OCI-LY1 (cell line): Measurements from ENCODE around the gene ARHGDIG.
"Not testable (repeated sequence)": the region's sequence is repeated elsewhere in the genome, so short reads cannot be mapped to it uniquely, and the experiment has no call there.

Source experiments
- H2AFZ ChIP-seq: fragments of 200-600 bp; sonication (generic), shearing (Covaris generic); 2 replicates; pipeline ENCODE4 v1.6.0; 2014; ENCODE audit warnings: antibody characterized with exemption, mild to moderate bottlenecking, low read length
- H3F3A ChIP-seq: fragments of 200-600 bp; sonication (generic), shearing (Covaris generic); 2 replicates; pipeline ENCODE4 v1.6.0; 2014; ENCODE audit warnings: mild to moderate bottlenecking, antibody characterized with exemption, low read length, moderate library complexity; ENCODE audit not compliant: insufficient read depth
- H3K27ac ChIP-seq: fragments of 200-600 bp; sonication (generic); 2 replicates; pipeline ENCODE4 v1.5.1; 2014; ENCODE audit warnings: low read length, mixed run types, mild to moderate bottlenecking, low read depth; ENCODE audit not compliant: poor library complexity, severe bottlenecking
- H3K27me3 ChIP-seq: fragments of 200-600 bp; sonication (generic); 2 replicates; pipeline ENCODE4 v1.6.0; 2014; ENCODE audit warnings: antibody characterized with exemption, mild to moderate bottlenecking, low read length, moderate library complexity; ENCODE audit not compliant: insufficient read depth
- H3K36me3 ChIP-seq: fragments of 200-600 bp; sonication (generic); 2 replicates; pipeline ENCODE4 v1.6.1; 2014; ENCODE audit warnings: mild to moderate bottlenecking, antibody characterized with exemption, low read length, moderate library complexity, mixed read lengths; ENCODE audit not compliant: insufficient read depth
- H3K4me1 ChIP-seq: fragments of 200-600 bp; sonication (generic); 2 replicates; pipeline ENCODE4 v1.5.1; 2014; ENCODE audit warnings: mild to moderate bottlenecking, low read length, moderate library complexity; ENCODE audit not compliant: insufficient read depth, severe bottlenecking
- H3K4me2 ChIP-seq: fragments of 200-600 bp; sonication (generic), shearing (Covaris generic); 2 replicates; pipeline ENCODE4 v1.6.1; 2014; ENCODE audit warnings: low read length
- H3K4me3 ChIP-seq: fragments of 200-600 bp; sonication (generic); 2 replicates; pipeline ENCODE4 v1.5.1; 2014; ENCODE audit warnings: low read length, low read depth, mild to moderate bottlenecking, mixed read lengths; ENCODE audit not compliant: poor library complexity, severe bottlenecking
- H3K79me2 ChIP-seq: fragments of 200-600 bp; shearing (Covaris generic); 2 replicates; pipeline ENCODE4 v1.6.1; 2016; ENCODE audit warnings: mixed run types, low read length, mixed read lengths; ENCODE audit not compliant: insufficient read depth
- H3K9ac ChIP-seq: fragments of 200-600 bp; sonication (generic), shearing (Covaris generic); 2 replicates; pipeline ENCODE4 v1.6.1; 2014; ENCODE audit warnings: mild to moderate bottlenecking, low read length, mixed read lengths
- H3K9me2 ChIP-seq: fragments of 200-600 bp; sonication (generic), shearing (Covaris generic); 2 replicates; pipeline ENCODE4 v1.6.1; 2014; ENCODE audit warnings: low read depth, mild to moderate bottlenecking, low read length, mixed read lengths
- H3K9me3 ChIP-seq: fragments of 200-600 bp; shearing (Covaris generic); 2 replicates; pipeline ENCODE4 v1.6.1; 2014; ENCODE audit warnings: low read length, mixed read lengths
- H4K20me1 ChIP-seq: fragments of 200-600 bp; sonication (generic), shearing (Covaris generic); 2 replicates; pipeline ENCODE4 v1.6.0; 2016; ENCODE audit warnings: mild to moderate bottlenecking, low read length; ENCODE audit not compliant: insufficient read depth
- CTCF ChIP-seq: fragments of 200-600 bp; sonication (generic), shearing (Covaris generic); IDR thresholded peaks from 2 replicates; pipeline ENCODE4 v1.5.1; 2017; ENCODE audit warnings: mild to moderate bottlenecking, antibody characterized with exemption, low read length, moderate library complexity, mixed read lengths
- EZH2 ChIP-seq: fragments of 200-600 bp; sonication (generic), shearing (Covaris generic); IDR thresholded peaks from 2 replicates; pipeline ENCODE4 v1.8.0; 2017; ENCODE audit warnings: borderline replicate concordance, mixed run types, mild to moderate bottlenecking, antibody characterized with exemption, low read length, moderate library complexity, mixed read lengths

The ARHGDIG gene

GRCh38 chr16:266258-267164 lies 13.9 kb upstream of the ARHGDIG start:
- Histone ChIP-seq H3K9me2 (no peaks in the 10 kb centered on the region), H3K27ac (no peak overlapping the region), H3K9me3 (no peaks in the 10 kb centered on the region), H4K20me1 (no peaks in the 10 kb centered on the region), H3K9ac (no peak overlapping the region), H3K4me3 (no peak overlapping the region), H3K36me3 (peaks cover 10% of the 10 kb centered on the region), H3K27me3 (peaks cover 9% of the 10 kb centered on the region; the same call in 1 of the 2 replicates), H3K4me1 (no peaks in the 10 kb centered on the region), H3K79me2 (no peaks in the 10 kb centered on the region), H3K4me2 (no peak overlapping the region), H3F3A (no peaks in the 10 kb centered on the region), H2AFZ (no peak overlapping the region)
- TF ChIP-seq EZH2 (no peak), CTCF (no peak)

DNA sequence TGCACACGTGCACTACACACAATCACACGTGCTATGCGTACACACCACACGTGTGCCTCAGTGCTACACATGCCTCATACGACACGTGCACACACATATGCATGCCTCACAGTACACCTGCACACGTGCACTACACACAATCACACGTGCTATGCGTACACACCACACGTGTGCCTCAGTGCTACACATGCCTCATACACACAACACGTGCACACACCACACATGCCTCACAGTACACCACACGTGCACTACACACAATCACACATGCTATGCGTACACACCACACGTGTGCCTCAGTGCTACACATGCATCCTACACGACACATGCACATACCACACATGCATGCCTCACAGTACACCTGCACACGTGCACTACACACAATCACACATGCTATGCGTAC lies 12.8 kb upstream of the ARHGDIG start:
- not testable (repeated sequence) for H4K20me1 ChIP-seq, H3K9ac ChIP-seq, H3K9me2 ChIP-seq, H3K4me1 ChIP-seq, H3K4me3 ChIP-seq, H3K27me3 ChIP-seq, H3K4me2 ChIP-seq, H3K27ac ChIP-seq, H3K36me3 ChIP-seq, H3K9me3 ChIP-seq, H3F3A ChIP-seq, H2AFZ ChIP-seq, H3K79me2 ChIP-seq

DNA sequence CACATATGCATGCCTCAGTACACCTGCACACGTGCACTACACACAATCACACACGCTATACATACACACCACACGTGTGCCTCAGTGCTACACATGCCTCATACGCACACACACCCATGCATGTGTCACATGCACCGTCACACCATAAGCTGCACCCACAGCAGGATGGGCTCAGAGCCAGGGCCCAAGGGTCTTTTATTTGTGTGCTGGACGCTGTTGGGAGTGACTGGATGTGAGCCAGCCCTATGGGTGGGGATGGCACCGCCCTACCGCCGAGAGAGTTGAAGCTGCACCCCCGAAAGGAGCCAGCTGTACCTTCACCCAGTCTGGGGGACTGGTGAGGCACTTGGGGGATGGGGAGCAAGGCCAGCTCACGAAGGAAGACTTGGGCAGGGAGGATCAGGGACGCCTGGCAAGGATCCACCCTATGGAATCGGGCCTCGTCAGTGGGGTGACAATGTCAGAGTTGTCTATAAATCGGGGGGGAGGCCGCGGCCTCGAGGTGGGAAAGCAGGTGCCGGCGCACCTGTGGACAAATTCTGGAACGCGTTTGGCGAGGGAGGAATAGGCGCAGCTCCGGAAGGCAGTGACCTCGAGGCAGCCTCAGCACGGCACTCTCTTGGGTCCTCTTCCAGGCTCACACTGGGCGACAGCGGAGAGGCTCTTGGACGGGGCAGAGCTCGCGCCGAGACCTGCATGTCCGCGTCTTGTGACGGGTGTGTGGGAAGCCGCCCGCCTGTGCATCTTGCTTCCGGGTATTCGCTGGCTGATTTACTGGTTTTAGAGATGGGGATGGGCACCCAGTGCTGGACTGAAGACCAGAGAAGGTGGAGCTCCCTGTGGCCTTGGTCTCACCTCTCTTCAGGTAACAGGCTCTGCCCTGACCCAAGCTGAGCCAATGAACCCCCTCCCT lies 12.0 kb upstream of the ARHGDIG start:
- Histone ChIP-seq H3K79me2 (no peaks in the 10 kb centered on the region), H3K27me3 (peaks cover 9% of the 10 kb centered on the region; the same call in 1 of the 2 replicates), H3K4me1 (peaks cover 2% of the 10 kb centered on the region), H3K36me3 (no peaks in the 10 kb centered on the region; the same call in none of the 2 replicates), H3K27ac (no peak overlapping the region), H2AFZ (no peak overlapping the region), H3K4me2 (no peak overlapping the region), H3F3A (no peaks in the 10 kb centered on the region), H3K9me2 (no peaks in the 10 kb centered on the region), H3K9ac (no peak overlapping the region), H3K9me3 (no peaks in the 10 kb centered on the region), H3K4me3 (no peak overlapping the region), H4K20me1 (no peaks in the 10 kb centered on the region)
- TF ChIP-seq CTCF (no peak), EZH2 (no peak)
